Esophagus squamous epithelium (tissue), 4 donors: ENCODE data around the gene ST8SIA1.

Experiments used
- CTCF ChIP-seq, 6 experiments: fragments of 450-650 bp in 4 of 6; fragments of 200-600 bp in 2 of 6; sonication (generic) in 2 of 6; IDR thresholded peaks; one replicate each; pipeline ENCODE4 v1.5.1; 2016 to 2019; ENCODE audit warnings: antibody characterized with exemption in 6 of 6, mild to moderate bottlenecking in 4 of 6, moderate library complexity in 4 of 6
- POLR2A ChIP-seq, 4 donors: fragments of 450-650 bp; IDR thresholded peaks; one replicate each; pipeline ENCODE4 v1.6.1; 2017; ENCODE audit warnings: antibody characterized with exemption in 4 of 4, mild to moderate bottlenecking in 4 of 4, moderate library complexity in 3 of 4

GRCh38 chr12:22372277-22372837 lies 37.9 kb upstream of the ST8SIA1 start:
- TF ChIP-seq CTCF (IDR thresholded peaks at IDR 0.05) (no peak), POLR2A (IDR thresholded peaks at IDR 0.05) (no peak)
